Stimulated activated CD8-positive, alpha-beta memory T cell treated with anti-CD3 and anti-CD28 coated beads, Interleukin-2, amount 100 ng/mL, for 1 hour (primary cell): ENCODE results near the gene AXIN1.
"Not testable (repeated sequence)": the region's sequence is repeated elsewhere in the genome, so short reads cannot be mapped to it uniquely, and the experiment has no call there.

Source experiments
- DNase-seq, 2 donors: peaks; one replicate each; pipeline ENCODE4 v3.0.0-alpha.2; 2020; ENCODE audit warnings: low read depth in 2 of 2

Gene AXIN1

DNA sequence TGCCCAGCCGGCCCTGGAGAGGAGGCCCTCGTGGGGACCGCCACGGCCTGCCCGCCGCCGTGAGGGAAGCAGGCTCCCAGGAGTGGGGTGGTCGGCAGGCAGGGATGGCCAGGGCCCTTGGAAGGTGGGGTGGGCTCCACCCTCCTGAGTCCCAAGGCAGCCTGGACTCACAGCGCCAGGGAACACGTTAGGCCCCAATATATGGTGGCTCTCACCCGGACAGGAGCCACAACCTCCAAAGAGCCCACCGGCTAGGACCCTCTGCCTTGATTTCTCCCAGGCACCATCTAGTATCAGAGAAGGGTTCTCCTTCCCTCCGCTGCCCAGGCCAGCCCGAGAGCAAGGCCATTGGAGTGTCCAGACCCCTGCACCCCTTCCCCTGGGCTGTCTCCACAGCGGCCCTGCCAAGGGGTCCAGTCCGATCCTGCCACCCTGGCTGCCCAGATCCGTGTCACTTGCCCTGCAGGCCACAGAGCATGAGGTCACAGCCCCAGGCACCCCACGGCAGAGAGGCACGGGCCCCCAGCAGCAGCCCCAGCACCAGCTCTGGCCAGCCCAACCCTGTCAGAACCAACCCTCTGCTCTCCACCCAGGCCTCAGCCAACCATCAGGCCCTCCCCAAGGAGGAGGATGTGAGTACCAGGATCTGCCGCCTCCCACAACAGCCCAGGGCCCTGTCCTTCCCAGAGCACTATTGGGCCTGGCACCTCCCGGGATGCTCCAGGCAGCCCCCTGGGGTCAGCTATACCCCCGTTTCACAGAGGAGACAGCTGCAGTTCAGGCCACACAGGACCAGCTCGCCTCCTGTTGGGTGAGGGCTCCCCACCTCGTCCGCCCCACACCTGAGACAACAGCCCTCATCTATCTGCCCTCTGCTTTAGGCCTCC, 1.1 kb upstream of the AXIN1 start:
- DNase-seq, result no peak

GRCh38 chr16:351804-352520, 561 bp downstream of the AXIN1 start:
- DNase-seq, result no peak

GRCh38 chr16:350203-350602, 2.3 kb downstream of the AXIN1 start:
- no peak for DNase-seq

- DNase-seq, result no peak
These were observed 3.3 kb downstream of the AXIN1 start for GRCh38 chr16:349211-349610.

DNA sequence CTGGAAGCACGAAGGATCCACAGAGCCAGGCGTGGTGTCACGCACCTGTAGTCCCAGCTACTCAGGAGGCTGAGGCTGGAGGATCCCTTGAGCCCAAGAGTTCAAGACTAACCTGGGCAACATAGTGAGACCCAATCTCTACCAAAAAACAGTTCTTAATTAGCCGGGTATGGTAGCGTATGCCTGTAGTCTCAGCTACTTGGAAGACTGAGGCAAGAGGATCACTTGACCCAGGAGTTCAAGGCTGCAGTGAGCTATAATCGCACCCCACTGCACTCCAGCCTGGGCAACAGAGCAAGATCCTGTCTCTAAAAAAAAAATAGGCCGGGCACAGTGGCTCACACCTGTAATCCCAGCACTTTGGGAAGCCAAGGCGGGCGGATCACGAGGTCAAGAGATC, 4.0 kb downstream of the AXIN1 start:
- not testable (repeated sequence) for DNase-seq

DNA sequence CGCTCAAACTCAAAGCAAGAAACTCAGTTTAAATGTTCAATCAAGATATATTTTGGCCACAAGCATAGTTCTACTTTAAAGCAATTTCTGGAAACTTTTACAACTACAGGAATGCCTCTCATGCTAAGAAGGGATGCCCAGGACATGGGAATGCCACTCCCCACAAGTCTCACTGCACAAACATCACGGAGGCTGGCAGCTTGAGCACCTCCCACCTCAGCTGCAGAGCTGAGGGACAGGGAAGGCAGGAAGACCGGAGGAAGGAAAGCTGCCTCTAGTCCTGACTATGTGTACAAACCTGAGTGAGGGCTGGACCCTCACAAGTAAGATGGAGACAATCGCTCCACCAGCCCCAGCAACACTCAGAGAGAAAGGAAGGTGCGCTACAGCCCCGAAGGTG, 5.3 kb downstream of the AXIN1 start:
- no peak for DNase-seq

GRCh38 chr16:346587-346986, 5.9 kb downstream of the AXIN1 start:
- no peak for DNase-seq

GRCh38 chr16:345772-346171, 6.8 kb downstream of the AXIN1 start:
- DNase-seq, result no peak

- no peak for DNase-seq
These were observed 9.9 kb downstream of the AXIN1 start for GRCh38 chr16:342455-343213.

GRCh38 chr16:341974-342336, 10.6 kb downstream of the AXIN1 start:
- not testable (repeated sequence) for DNase-seq

- DNase-seq, result not testable (repeated sequence)
These were observed 11.2 kb downstream of the AXIN1 start for GRCh38 chr16:341095-341973.

DNA sequence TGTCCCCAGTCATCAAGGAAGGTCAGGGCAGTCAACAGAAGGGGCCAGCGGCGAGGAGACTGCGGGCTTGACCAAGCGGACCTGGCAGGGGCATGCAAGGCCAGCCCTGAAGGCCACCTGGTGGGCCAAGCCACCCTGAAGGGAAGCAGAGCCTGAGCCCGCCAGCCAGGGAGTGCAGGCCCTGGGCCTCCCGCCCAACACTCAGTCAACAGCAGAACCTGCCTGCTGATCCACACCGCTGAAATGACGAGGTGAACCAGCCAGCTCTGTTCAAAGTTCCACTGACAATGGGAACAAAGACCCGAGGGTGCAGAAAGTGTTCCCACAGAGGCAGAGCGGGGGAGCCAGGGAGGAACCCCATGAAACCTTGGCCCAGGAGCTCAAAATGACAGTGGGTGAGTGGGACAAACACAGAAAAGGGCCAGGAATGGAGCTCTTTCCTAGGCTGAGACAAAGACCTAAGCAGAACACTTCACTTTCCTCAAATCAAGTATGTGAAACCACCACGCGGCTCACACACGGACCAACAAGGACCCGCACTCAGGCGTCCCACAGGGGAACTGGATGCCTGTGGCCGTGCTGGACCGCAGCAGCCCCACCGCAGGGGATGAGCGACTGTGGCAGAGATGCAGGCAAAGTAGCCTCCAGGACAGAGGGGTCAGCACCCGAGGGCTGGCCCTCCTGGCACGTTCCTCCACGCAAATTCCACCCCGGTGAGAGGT, 12.0 kb downstream of the AXIN1 start:
- no peak for DNase-seq

DNA sequence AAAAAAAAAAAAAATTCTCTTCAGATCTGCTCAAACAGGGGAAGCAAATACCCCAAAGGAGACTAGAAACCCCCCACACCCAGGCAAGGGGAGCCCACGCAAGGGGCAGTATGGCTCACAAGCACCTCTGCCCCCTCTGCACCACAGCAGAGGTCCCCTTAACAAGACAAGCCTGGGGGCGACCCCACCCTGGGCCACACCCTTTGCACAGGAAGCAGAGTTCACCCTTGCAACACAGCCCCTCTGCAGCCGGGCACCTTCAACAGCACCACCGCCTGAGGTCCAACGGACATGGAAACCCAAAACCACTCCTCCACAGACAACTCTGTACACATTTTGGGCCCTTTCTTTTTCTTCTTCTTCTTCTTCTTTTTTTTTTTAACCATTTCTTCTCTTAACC, 12.8 kb downstream of the AXIN1 start:
- no peak for DNase-seq

GRCh38 chr16:337975-338575, 14.4 kb downstream of the AXIN1 start:
- no peak for DNase-seq

GRCh38 chr16:337437-337836, 15.1 kb downstream of the AXIN1 start:
- no peak for DNase-seq

GRCh38 chr16:336269-336668, 16.3 kb downstream of the AXIN1 start:
- no peak for DNase-seq

DNA sequence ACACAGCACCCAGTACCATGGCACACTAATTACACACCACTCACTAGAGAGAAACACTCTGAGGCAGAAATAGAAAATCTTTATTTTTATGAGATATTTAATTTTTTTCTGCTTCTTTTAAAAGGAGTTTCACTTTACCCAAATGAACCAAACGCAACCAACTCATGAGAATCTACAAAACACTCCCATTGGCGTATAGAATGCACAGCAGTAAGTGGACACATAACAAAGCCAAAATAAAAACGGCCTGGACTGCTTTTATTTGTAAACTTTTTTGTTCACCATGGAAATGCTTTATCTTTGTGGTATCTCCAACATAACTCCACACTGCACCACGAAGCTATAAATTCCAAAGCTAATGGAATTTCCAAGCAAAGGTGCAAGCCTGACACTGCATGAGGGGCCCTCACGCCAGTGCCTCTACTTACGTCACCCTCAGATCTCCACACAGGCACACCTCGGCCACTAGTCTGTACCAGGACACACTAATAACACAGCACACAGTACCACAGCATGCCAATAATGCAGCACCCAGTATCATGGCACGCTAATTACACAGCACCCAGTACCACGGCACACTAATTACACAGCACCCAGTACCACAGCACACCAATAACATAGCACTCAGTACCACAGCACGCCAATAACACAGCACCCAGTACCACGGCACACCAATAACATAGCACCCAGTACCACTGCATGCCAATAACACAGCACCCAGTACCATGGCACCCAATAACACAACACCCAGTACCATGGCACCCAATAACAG, 17.5 kb downstream of the AXIN1 start:
- DNase-seq, result not testable (repeated sequence)

DNA sequence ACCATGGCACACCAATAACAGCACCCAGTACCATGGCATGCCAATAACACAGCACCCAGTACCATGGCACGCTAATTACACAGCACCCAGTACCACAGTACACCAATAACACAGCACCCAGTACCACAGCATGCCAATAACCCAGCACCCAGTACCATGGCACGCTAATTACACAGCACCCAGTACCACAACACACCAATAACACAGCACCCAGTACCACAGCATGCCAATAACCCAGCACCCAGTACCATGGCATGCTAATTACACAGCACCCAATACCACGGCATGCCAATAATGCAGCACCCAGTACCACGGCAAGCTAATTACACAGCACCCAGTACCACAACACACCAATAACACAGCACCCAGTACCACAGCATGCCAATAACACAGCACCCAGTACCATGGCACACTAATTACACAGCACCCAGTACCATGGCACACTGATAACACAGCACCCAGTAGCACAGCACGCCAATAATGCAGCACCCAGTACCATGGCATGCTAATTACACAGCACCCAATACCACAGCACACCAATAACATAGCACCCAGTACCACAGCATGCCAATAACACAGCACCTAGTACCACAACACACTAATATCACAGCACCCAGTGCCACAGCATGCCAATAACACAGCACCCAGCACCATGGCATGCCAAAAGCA, 18.2 kb downstream of the AXIN1 start:
- not testable (repeated sequence) for DNase-seq
